GM12878 (cell line): ENCODE results near the gene HJV. TPM values are rescaled to one million over a fixed set of nuclear protein-coding genes. Genes with fewer than 3 reads are reported as not detected.

Experiments
- ATAC-seq: fragments of 200-7000 bp; cut with Tn5 transposase; 3 replicates; pipeline ENCODE4 v1.9.1; 2020; ENCODE audit warnings: mild to moderate bottlenecking, moderate library complexity
- BruUV-seq: library from RNA; stranded (reverse); fragments of 400-500 nt; replicated peaks from 2 replicates; lab custom pipeline; 2021; lab: Mats Ljungman, UMichigan
- CTCF ChIA-PET: fragments of 300-600 bp; sonication (Branson Sonifier 250); formaldehyde crosslinking; extraction: SDS; loops from one replicate; lab custom pipeline; 2021; ENCODE audit warnings: inconsistent platforms; lab: Yijun Ruan, JAX
- POLR2A ChIA-PET: fragments of 350-600 bp; formaldehyde crosslinking; extraction: SDS; loops from one replicate; lab custom pipeline; 2021; ENCODE audit warnings: inconsistent platforms; lab: Charles Lee
- RAD21 ChIA-PET: fragments of 300-600 bp; sonication (Branson Sonifier 250); formaldehyde crosslinking; loops from one replicate; lab custom pipeline; 2023; ENCODE audit warnings: antibody characterized with exemption; ENCODE audit not compliant: unreplicated experiment; lab: Charles Lee
- SMC1A ChIA-PET: fragments of 300-600 bp; sonication (Branson Sonifier 250); formaldehyde crosslinking; loops from one replicate; lab custom pipeline; 2023; ENCODE audit not compliant: unreplicated experiment, uncharacterized antibody; lab: Charles Lee
- DNase-seq: peaks from one replicate; pipeline ENCODE4 v3.0.0-alpha.2; 2011; ENCODE audit warnings: low read depth, low spot score
- FAIRE-seq: peaks from 3 replicates; lab custom pipeline; 2011; peaks lifted over from hg19 to GRCh38; lab: Jason Lieb, UNC
- H2AFZ ChIP-seq: 2 replicates; pipeline ENCODE4 v1.6.0; 2011; ENCODE audit warnings: low read depth, low read length, control low read depth; ENCODE audit not compliant: control insufficient read depth
- H3K27ac ChIP-seq: 2 replicates; pipeline ENCODE4 v1.5.1; 2011; ENCODE audit warnings: control low read depth; ENCODE audit not compliant: control insufficient read depth, insufficient read depth
- H3K27me3 ChIP-seq, 2 experiments: replicated peaks in 1 of 2; 2 replicates each; pipeline versions ENCODE4 v1.6.0 to v1.6.1; 2011; ENCODE audit warnings: low read length in 1 of 2; ENCODE audit not compliant: control insufficient read depth in 2 of 2, insufficient read depth in 2 of 2
- H3K36me3 ChIP-seq, 2 experiments: 2 replicates each; pipeline ENCODE4 v1.5.1; 2011; ENCODE audit warnings: low read length in 1 of 2; ENCODE audit not compliant: control insufficient read depth in 2 of 2, insufficient read depth in 2 of 2
- H3K4me1 ChIP-seq: 2 replicates; pipeline ENCODE4 v1.6.1; 2011; ENCODE audit warnings: mild to moderate bottlenecking, low read length, moderate library complexity, mixed read lengths; ENCODE audit not compliant: control insufficient read depth, insufficient read depth
- H3K4me2 ChIP-seq: 2 replicates; pipeline ENCODE4 v1.6.0; 2011; ENCODE audit warnings: control low read depth; ENCODE audit not compliant: control insufficient read depth, insufficient read depth
- H3K4me3 ChIP-seq: fragments of 200-600 bp; sonication (generic); 2 replicates; pipeline ENCODE4 v1.5.1; 2016
- H3K79me2 ChIP-seq: 2 replicates; pipeline ENCODE4 v1.6.0; 2011; ENCODE audit warnings: low read length; ENCODE audit not compliant: control insufficient read depth, insufficient read depth
- H3K9ac ChIP-seq: 2 replicates; pipeline ENCODE4 v1.8.0; 2011; ENCODE audit warnings: low read length, control low read depth, mixed read lengths; ENCODE audit not compliant: control insufficient read depth, insufficient read depth
- H3K9me3 ChIP-seq: replicated peaks from 3 replicates; pipeline ENCODE4 v1.5.1; 2011; ENCODE audit warnings: mild to moderate bottlenecking, low read length; ENCODE audit not compliant: control insufficient read depth, insufficient read depth
- H4K20me1 ChIP-seq: 2 replicates; pipeline ENCODE4 v1.6.0; 2011; ENCODE audit not compliant: control insufficient read depth, insufficient read depth
- IKZF2 ChIP-seq, 2 experiments: fragments of 450-650 bp; IDR thresholded peaks; 2 replicates each; pipeline ENCODE4 v1.6.1; 2017; ENCODE audit warnings: mild to moderate bottlenecking in 2 of 2, moderate library complexity in 2 of 2
- MXI1 ChIP-seq: fragments of 150-350 bp; IDR thresholded peaks from 2 replicates; pipeline ENCODE4 v1.6.1; 2011; ENCODE audit warnings: low read depth, mild to moderate bottlenecking, inconsistent platforms, low read length, improper control_type of control experiment
- STAT1 ChIP-seq: fragments of 450-650 bp; conservative IDR thresholded peaks from 2 replicates; pipeline ENCODE4 v1.6.1; 2014; ENCODE audit warnings: antibody characterized with exemption, mild to moderate bottlenecking
- USF2 ChIP-seq: IDR thresholded peaks from 2 replicates; pipeline ENCODE4 v1.6.1; 2011; ENCODE audit warnings: low read depth, low read length, improper control_type of control experiment, borderline replicate concordance
- WGBS: methylation state at CpG from one replicate; pipeline ENCODE4 v1.1.6; 2016; ENCODE audit warnings: low lambda C conversion rate; ENCODE audit not compliant: insufficient replicate concordance, insufficient coverage; ENCODE audit errors: missing lambda C conversion rate; 5-methylcytosine and 5-hydroxymethylcytosine counted together
- in situ Hi-C: fragments of 300-500 bp; cut with MboI; formaldehyde crosslinking; loops from 9 replicates; pipeline ENCODE4 v1.14.3; 2018; ENCODE audit warnings: mixed read lengths
- intact Hi-C: fragments of 100-400 bp; cut with micrococcal nuclease; formaldehyde crosslinking; loops from one replicate; pipeline ENCODE4 v1.14.2; 2022; ENCODE audit not compliant: unreplicated experiment
- polyA plus RNA-seq, 11 experiments: library from polyadenylated mRNA; depleted of rRNA in 4 of 11; unstranded in 6 of 11; stranded (reverse) in 5 of 11; fragments of >200 nt; fragmentation: Nextera tagmentation in 4 of 11; fragmentation: Illumina TruSeq in 1 of 11; extraction: Ambion mirVana in 4 of 11; extraction: Trizol in 1 of 11; gene quantifications; 1 replicate in 1 of 11; 2 replicates in 10 of 11; pipeline versions ENCODE4 v1.2.1 to v1.2.3, GENCODE V29; 2011 to 2016; ENCODE audit warnings: inconsistent platforms in 2 of 11, missing spikeins in 2 of 11, low read depth in 1 of 11
- total RNA-seq, 4 experiments: library from RNA; depleted of rRNA in 3 of 4; stranded (reverse); fragments of >200 nt in 3 of 4; fragmentation: Illumina TruSeq in 1 of 4; extraction: Trizol in 1 of 4; gene quantifications; 2 replicates each; pipeline versions ENCODE4 v1.2.1 to v1.2.3, GENCODE V29; 2013 to 2021
- TF ChIP-seq, protein P1 (sequence below): fragments of 450-650 bp; IDR thresholded peaks from 2 replicates; pipeline ENCODE4 v1.6.1; 2017; ENCODE audit warnings: mild to moderate bottlenecking, low read depth, inconsistent platforms; ENCODE audit not compliant: poor library complexity, severe bottlenecking
- TF ChIP-seq, protein P2 (sequence below): fragments of 450-650 bp; formaldehyde crosslinking; IDR thresholded peaks from 2 replicates; pipeline ENCODE4 v1.4.0; 2020; ENCODE audit warnings: mild to moderate bottlenecking, moderate library complexity

Gene HJV
- total and polyA plus RNA-seq, 10 of the 15 experiments (the other 5 are each of a cell fraction or from before 2014, with no cell fraction given), result not detected

DNA sequence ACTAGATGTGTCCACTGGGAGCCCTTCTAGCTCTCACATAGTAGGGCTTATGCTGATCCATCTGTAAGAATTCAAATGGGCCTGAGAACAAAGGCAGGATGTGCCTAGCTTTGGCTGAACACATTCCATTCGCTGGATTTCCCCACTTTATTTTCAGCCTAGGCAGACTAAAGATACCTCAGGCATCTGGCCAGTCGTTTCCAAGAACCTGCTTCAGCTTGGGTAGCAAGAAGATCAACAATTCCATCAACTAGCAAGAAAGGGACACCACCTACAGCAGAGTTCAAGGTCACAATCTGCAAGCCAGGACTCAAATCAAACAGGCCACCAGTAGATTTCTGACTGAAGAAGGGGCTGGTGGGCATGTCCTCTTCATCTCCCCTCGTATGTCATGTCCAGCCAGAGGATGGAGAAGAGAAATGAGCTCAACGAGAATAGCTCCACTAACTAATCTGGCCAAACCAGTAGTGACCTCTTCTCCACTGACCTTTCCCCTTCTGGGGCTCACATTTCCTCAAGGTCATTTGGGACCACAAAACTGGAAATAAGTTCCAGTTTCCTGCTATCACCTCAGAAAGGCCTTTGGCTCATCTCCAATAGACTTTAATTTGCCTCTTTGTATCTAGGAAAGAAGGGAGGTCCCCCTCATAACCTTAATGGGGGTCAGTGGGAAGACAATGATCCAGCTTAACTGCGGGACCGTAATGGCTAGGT lies 39.4 kb downstream of the HJV start:
- Histone ChIP-seq H3K27me3 (no peaks in the 10 kb centered on the region), H3K79me2 (no peaks in the 10 kb centered on the region), H3K4me3 (no peak overlapping the region), H3K27ac (no peak overlapping the region), H3K36me3 (no peaks in the 10 kb centered on the region), H2AFZ (no peak overlapping the region), H4K20me1 (no peaks in the 10 kb centered on the region), H3K4me2 (no peak overlapping the region), H3K9ac (no peak overlapping the region), H3K9me3 (no peaks in the 10 kb centered on the region), H3K4me1 (peaks cover 54% of the 10 kb centered on the region)
- ChIA-PET RAD21 (interaction anchor here (1.5 to 7.9 kb wide), 3 partner anchors 12 to 17 kb away, joined by 6 to 100 read pairs (median 6); partner anchors contain the start of genes ANKRD34A, POLR3GL and TXNIP), CTCF (interaction anchor here (0.6 to 9.4 kb wide), 5 partner anchors 10 to 52 kb away, joined by 3 to 361 read pairs (median 7); partner anchors contain the start of gene TXNIP), SMC1A (interaction anchor here (0.7 to 10.9 kb wide), 5 partner anchors 11 to 71 kb away, joined by 3 to 244 read pairs (median 7); partner anchors contain the start of genes ANKRD34A, POLR3GL and TXNIP), POLR2A (interaction anchor here (0.8 to 2.1 kb wide), 8 partner anchors 9 to 58 kb away, joined by 3 to 12 read pairs (median 4); partner anchors contain the start of genes LIX1L and TXNIP)
- ATAC-seq, result no peak
- WGBS, result 72% methylated on average over 6 of the region's 6 CpGs
- BruUV-seq, result no TSS peak
- no peak for DNase-seq
- intact Hi-C loops, result no loop called here
- TF ChIP-seq, protein P1, sequence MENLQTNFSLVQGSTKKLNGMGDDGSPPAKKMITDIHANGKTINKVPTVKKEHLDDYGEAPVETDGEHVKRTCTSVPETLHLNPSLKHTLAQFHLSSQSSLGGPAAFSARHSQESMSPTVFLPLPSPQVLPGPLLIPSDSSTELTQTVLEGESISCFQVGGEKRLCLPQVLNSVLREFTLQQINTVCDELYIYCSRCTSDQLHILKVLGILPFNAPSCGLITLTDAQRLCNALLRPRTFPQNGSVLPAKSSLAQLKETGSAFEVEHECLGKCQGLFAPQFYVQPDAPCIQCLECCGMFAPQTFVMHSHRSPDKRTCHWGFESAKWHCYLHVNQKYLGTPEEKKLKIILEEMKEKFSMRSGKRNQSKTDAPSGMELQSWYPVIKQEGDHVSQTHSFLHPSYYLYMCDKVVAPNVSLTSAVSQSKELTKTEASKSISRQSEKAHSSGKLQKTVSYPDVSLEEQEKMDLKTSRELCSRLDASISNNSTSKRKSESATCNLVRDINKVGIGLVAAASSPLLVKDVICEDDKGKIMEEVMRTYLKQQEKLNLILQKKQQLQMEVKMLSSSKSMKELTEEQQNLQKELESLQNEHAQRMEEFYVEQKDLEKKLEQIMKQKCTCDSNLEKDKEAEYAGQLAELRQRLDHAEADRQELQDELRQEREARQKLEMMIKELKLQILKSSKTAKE, result no peak
- TF ChIP-seq STAT1, result no peak
- TF ChIP-seq MXI1, result no peak
- TF ChIP-seq, protein P2, sequence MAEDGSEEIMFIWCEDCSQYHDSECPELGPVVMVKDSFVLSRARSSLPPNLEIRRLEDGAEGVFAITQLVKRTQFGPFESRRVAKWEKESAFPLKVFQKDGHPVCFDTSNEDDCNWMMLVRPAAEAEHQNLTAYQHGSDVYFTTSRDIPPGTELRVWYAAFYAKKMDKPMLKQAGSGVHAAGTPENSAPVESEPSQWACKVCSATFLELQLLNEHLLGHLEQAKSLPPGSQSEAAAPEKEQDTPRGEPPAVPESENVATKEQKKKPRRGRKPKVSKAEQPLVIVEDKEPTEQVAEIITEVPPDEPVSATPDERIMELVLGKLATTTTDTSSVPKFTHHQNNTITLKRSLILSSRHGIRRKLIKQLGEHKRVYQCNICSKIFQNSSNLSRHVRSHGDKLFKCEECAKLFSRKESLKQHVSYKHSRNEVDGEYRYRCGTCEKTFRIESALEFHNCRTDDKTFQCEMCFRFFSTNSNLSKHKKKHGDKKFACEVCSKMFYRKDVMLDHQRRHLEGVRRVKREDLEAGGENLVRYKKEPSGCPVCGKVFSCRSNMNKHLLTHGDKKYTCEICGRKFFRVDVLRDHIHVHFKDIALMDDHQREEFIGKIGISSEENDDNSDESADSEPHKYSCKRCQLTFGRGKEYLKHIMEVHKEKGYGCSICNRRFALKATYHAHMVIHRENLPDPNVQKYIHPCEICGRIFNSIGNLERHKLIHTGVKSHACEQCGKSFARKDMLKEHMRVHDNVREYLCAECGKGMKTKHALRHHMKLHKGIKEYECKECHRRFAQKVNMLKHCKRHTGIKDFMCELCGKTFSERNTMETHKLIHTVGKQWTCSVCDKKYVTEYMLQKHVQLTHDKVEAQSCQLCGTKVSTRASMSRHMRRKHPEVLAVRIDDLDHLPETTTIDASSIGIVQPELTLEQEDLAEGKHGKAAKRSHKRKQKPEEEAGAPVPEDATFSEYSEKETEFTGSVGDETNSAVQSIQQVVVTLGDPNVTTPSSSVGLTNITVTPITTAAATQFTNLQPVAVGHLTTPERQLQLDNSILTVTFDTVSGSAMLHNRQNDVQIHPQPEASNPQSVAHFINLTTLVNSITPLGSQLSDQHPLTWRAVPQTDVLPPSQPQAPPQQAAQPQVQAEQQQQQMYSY (CRISPR knock-in tag), result no peak
- TF ChIP-seq USF2, result no peak
- TF ChIP-seq IKZF2 (IDR thresholded peaks at IDR 0.05), result no peak
- in situ Hi-C loops, result no loop called here
- FAIRE-seq, result no peak
